PC-3 (cell line): ENCODE data around the gene KRT6C. TPM values are rescaled to one million over a fixed set of nuclear protein-coding genes. Genes with fewer than 3 reads are reported as not detected.

Source experiments
- ATAC-seq: fragments of 200-7000 bp; cut with Tn5 transposase; 2 replicates; pipeline ENCODE4 v1.9.1; 2020; ENCODE audit warnings: mild to moderate bottlenecking, moderate library complexity
- BruUV-seq: library from RNA; stranded (reverse); fragments of 400-500 nt; replicated peaks from 2 replicates; lab custom pipeline; 2021; lab: Mats Ljungman, UMichigan
- CTCF ChIA-PET: fragments of 300-600 bp; sonication (Branson Sonifier 250); formaldehyde crosslinking; loops from one replicate; lab custom pipeline; 2022; ENCODE audit warnings: antibody characterized with exemption; lab: Charles Lee
- POLR2A ChIA-PET: fragments of 300-600 bp; sonication (Branson Sonifier 250); formaldehyde crosslinking; loops from one replicate; lab custom pipeline; 2022; ENCODE audit warnings: antibody characterized with exemption; ENCODE audit not compliant: unreplicated experiment; lab: Charles Lee
- DNase-seq: peaks from one replicate; pipeline ENCODE4 v3.0.0-alpha.2; 2015
- H2AFZ ChIP-seq: fragments of 300-600 bp; sonication (generic); 2 replicates; pipeline ENCODE4 v1.6.0; 2016; ENCODE audit warnings: antibody characterized with exemption, low read length
- H3F3A ChIP-seq: fragments of 300-600 bp; sonication (generic); one replicate; pipeline ENCODE4 v1.6.0; 2017; ENCODE audit warnings: antibody characterized with exemption, low read length, control low read depth, mild to moderate bottlenecking; ENCODE audit not compliant: unreplicated experiment
- H3K27ac ChIP-seq: fragments of 300-600 bp; sonication (generic); 2 replicates; pipeline ENCODE4 v1.5.1; 2016; ENCODE audit warnings: mild to moderate bottlenecking, low read length
- H3K27me3 ChIP-seq: fragments of 300-600 bp; sonication (generic); 2 replicates; pipeline ENCODE4 v1.6.1; 2016; ENCODE audit warnings: low read length, mixed read lengths
- H3K36me3 ChIP-seq: fragments of 300-600 bp; sonication (generic); 2 replicates; pipeline ENCODE4 v1.6.1; 2016; ENCODE audit warnings: low read depth, mixed run types, low read length, mixed read lengths
- H3K4me1 ChIP-seq: fragments of 300-600 bp; sonication (generic); 2 replicates; pipeline ENCODE4 v1.5.1; 2016; ENCODE audit warnings: low read length; ENCODE audit not compliant: insufficient read depth
- H3K4me2 ChIP-seq: fragments of 300-600 bp; sonication (generic); 2 replicates; pipeline ENCODE4 v1.6.0; 2016; ENCODE audit warnings: low read length
- H3K4me3 ChIP-seq: fragments of 300-600 bp; sonication (generic); 2 replicates; pipeline ENCODE4 v1.5.1; 2016; ENCODE audit warnings: mild to moderate bottlenecking, low read length, mixed read lengths
- H3K79me2 ChIP-seq: fragments of 300-600 bp; sonication (generic); 2 replicates; pipeline ENCODE4 v1.6.1; 2017; ENCODE audit warnings: low read length, mixed read lengths
- H3K9ac ChIP-seq: fragments of 300-600 bp; sonication (generic); 2 replicates; pipeline ENCODE4 v1.6.0; 2016; ENCODE audit warnings: mild to moderate bottlenecking, low read length
- H3K9me2 ChIP-seq: fragments of 300-600 bp; sonication (generic); replicated peaks from 2 replicates; pipeline ENCODE4 v1.6.1; 2016; ENCODE audit warnings: mixed run types, low read length, mixed read lengths
- H3K9me3 ChIP-seq: fragments of 300-600 bp; sonication (generic); 2 replicates; pipeline ENCODE4 v1.6.1; 2016; ENCODE audit warnings: low read length, mixed read lengths
- H4K20me1 ChIP-seq: fragments of 300-600 bp; sonication (generic); 2 replicates; pipeline ENCODE4 v1.6.1; 2016; ENCODE audit warnings: low read length, mixed read lengths
- CTCF ChIP-seq: fragments of 300-600 bp; sonication (generic); conservative IDR thresholded peaks from 2 replicates; pipeline ENCODE4 v1.5.1; 2017; ENCODE audit warnings: antibody characterized with exemption, low read depth, mild to moderate bottlenecking, low read length
- EZH2 ChIP-seq: fragments of 300-600 bp; sonication (generic); IDR thresholded peaks from one replicate; pipeline ENCODE4 v1.6.1; 2017; ENCODE audit warnings: antibody characterized with exemption, mild to moderate bottlenecking, low read length; ENCODE audit not compliant: unreplicated experiment
- EZH2phosphoT487 ChIP-seq: fragments of 300-600 bp; sonication (generic); IDR thresholded peaks from 2 replicates; pipeline ENCODE4 v1.6.1; 2018; ENCODE audit warnings: mild to moderate bottlenecking, antibody characterized with exemption, low read length, borderline replicate concordance
- intact Hi-C: fragments of 100-400 bp; cut with micrococcal nuclease; formaldehyde crosslinking; loops from 2 replicates; pipeline ENCODE4 v1.9.0; 2023
- total RNA-seq: library from RNA; depleted of rRNA; stranded (reverse); fragments of >200 nt; gene quantifications from 2 replicates; pipeline ENCODE4 v1.2.3, GENCODE V29; 2014

The KRT6C gene
- total RNA-seq, 1 experiment from 2014 or later, result not detected

GRCh38 chr12:52432559-52433207 lies 40.9 kb downstream of the KRT6C start:
- TF ChIP-seq EZH2 (no peak), CTCF (no peak), EZH2phosphoT487 (no peak)
- Histone ChIP-seq H3K9me2 (no peaks in the 10 kb centered on the region), H3K27me3 (no peaks in the 10 kb centered on the region), H3K9ac (no peak overlapping the region), H3K27ac (no peak overlapping the region), H3K79me2 (no peaks in the 10 kb centered on the region), H3K4me1 (peaks cover 43% of the 10 kb centered on the region), H2AFZ (no peak overlapping the region), H3K4me3 (no peak overlapping the region), H4K20me1 (no peaks in the 10 kb centered on the region), H3K4me2 (no peak overlapping the region), H3F3A (peaks cover 12% of the 10 kb centered on the region), H3K9me3 (no peaks in the 10 kb centered on the region), H3K36me3 (no peaks in the 10 kb centered on the region)
- no peak for ATAC-seq
- intact Hi-C loops, result no loop called here
- BruUV-seq, result no TSS peak
- ChIA-PET POLR2A (no interaction called here), CTCF (no interaction called here)
- no peak for DNase-seq

GRCh38 chr12:52428121-52428520 lies 45.5 kb downstream of the KRT6C start:
- Histone ChIP-seq H4K20me1 (no peaks in the 10 kb centered on the region), H3K9me2 (no peaks in the 10 kb centered on the region), H3K4me3 (no peak overlapping the region), H3K27me3 (no peaks in the 10 kb centered on the region), H3K27ac (no peak overlapping the region), H2AFZ (no peak overlapping the region), H3K36me3 (no peaks in the 10 kb centered on the region), H3K9me3 (no peaks in the 10 kb centered on the region), H3K79me2 (no peaks in the 10 kb centered on the region), H3K9ac (no peak overlapping the region), H3K4me1 (peaks cover 19% of the 10 kb centered on the region; the same call in 1 of the 2 replicates), H3K4me2 (no peak overlapping the region), H3F3A (no peaks in the 10 kb centered on the region)
- DNase-seq (no peak), ATAC-seq (no peak)
- POLR2A ChIA-PET, result interaction anchor here (0.6 kb wide), 1 partner anchor 616 kb away, joined by 3 read pairs; no protein-coding TSS in a partner anchor
- CTCF ChIA-PET, result no interaction called here
- BruUV-seq, result no TSS peak
- no peak for TF ChIP-seq CTCF
- TF ChIP-seq EZH2phosphoT487, result no peak
- no peak for TF ChIP-seq EZH2
- intact Hi-C loops, result no loop called here

- no TSS peak for BruUV-seq
- CTCF ChIA-PET, result no interaction called here
- peak; percentile 61 for ATAC-seq
Measured at GRCh38 chr12:52427083-52427482, 46.5 kb downstream of the KRT6C start.

More at GRCh38 chr12:52427083-52427482, 46.5 kb downstream of the KRT6C start:
- Histone ChIP-seq H3K36me3 (no peaks in the 10 kb centered on the region), H3K9me3 (no peaks in the 10 kb centered on the region), H4K20me1 (no peaks in the 10 kb centered on the region), H3F3A (no peaks in the 10 kb centered on the region), H3K79me2 (no peaks in the 10 kb centered on the region), H3K27me3 (no peaks in the 10 kb centered on the region), H3K27ac (peak overlapping the region; percentile 52), H2AFZ (no peak overlapping the region), H3K4me1 (peaks cover 19% of the 10 kb centered on the region; the same call in 1 of the 2 replicates), H3K9ac (no peak overlapping the region), H3K4me3 (no peak overlapping the region), H3K9me2 (no peaks in the 10 kb centered on the region), H3K4me2 (no peak overlapping the region)
- TF ChIP-seq EZH2, result no peak
- TF ChIP-seq EZH2phosphoT487, result no peak
- TF ChIP-seq CTCF, result no peak
- peak; percentile 47 for DNase-seq
- POLR2A ChIA-PET, result no interaction called here
- intact Hi-C loops, result loop anchor here (1.0 kb wide), 1 partner anchor 27 kb away; no protein-coding TSS in a partner anchor
